Uterus (tissue), 2 donors: ENCODE results near the gene IRF4.

Experiments used
- POLR2A ChIP-seq, 2 donors: fragments of 450-650 bp; IDR thresholded peaks; one replicate each; pipeline ENCODE4 v1.6.1; 2016; ENCODE audit warnings: antibody characterized with exemption in 2 of 2, mild to moderate bottlenecking in 1 of 2, moderate library complexity in 1 of 2
- TF ChIP-seq, protein P1 (sequence below), 4 experiments: fragments of 200-600 bp in 2 of 4; fragments of 450-650 bp in 2 of 4; sonication (generic) in 2 of 4; IDR thresholded peaks; one replicate each; pipeline ENCODE4 v1.5.1; 2016 to 2019; ENCODE audit warnings: antibody characterized with exemption in 4 of 4, mild to moderate bottlenecking in 2 of 4, moderate library complexity in 1 of 4

DNA sequence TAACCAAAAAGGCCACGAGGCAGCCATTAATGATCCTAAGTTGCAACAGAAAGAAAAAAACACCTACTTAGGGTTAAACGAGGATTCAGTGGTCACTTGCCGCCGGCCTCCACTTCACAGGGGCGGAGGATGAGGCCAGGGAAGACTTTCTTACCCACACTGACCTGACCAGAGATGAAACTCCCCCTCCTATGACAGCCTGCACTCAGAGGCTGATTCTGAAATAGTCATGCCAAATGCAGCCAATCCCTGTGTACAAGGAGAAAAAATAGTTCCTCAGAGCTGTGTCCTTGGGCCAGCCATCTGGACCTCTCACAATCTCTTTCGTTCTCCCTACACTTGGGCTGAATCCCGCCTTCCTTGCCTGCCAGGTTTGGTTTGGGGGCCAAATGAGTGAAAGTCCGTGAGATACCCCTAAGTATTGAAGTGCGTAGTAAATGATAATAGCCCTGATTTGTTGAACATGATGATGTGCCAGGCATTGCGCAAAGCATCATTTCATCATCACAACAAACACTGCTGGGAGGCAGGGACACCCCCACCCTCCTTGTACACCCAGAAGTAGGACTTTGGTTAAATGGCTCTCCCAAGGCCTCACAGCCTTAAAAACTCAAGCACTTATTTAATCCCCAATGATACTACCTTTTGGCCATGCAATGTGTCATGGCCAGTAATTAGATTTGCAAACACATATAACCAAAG lies 3.2 kb upstream of the IRF4 start:
- TF ChIP-seq, protein P1, sequence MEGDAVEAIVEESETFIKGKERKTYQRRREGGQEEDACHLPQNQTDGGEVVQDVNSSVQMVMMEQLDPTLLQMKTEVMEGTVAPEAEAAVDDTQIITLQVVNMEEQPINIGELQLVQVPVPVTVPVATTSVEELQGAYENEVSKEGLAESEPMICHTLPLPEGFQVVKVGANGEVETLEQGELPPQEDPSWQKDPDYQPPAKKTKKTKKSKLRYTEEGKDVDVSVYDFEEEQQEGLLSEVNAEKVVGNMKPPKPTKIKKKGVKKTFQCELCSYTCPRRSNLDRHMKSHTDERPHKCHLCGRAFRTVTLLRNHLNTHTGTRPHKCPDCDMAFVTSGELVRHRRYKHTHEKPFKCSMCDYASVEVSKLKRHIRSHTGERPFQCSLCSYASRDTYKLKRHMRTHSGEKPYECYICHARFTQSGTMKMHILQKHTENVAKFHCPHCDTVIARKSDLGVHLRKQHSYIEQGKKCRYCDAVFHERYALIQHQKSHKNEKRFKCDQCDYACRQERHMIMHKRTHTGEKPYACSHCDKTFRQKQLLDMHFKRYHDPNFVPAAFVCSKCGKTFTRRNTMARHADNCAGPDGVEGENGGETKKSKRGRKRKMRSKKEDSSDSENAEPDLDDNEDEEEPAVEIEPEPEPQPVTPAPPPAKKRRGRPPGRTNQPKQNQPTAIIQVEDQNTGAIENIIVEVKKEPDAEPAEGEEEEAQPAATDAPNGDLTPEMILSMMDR (IDR thresholded peaks at IDR 0.05) = no peak
- TF ChIP-seq POLR2A (IDR thresholded peaks at IDR 0.05) = no peak
